NCI-H2107 treated with DMSO at 0.1 percent for 48 hours (cell line): ENCODE results near the gene HOXB1.

Experiments
- DNase-seq: peaks from one replicate; lab custom pipeline; 2025; ENCODE audit not compliant: unreplicated experiment; lab: John Stamatoyannopoulos, UW

The HOXB1 gene

DNA sequence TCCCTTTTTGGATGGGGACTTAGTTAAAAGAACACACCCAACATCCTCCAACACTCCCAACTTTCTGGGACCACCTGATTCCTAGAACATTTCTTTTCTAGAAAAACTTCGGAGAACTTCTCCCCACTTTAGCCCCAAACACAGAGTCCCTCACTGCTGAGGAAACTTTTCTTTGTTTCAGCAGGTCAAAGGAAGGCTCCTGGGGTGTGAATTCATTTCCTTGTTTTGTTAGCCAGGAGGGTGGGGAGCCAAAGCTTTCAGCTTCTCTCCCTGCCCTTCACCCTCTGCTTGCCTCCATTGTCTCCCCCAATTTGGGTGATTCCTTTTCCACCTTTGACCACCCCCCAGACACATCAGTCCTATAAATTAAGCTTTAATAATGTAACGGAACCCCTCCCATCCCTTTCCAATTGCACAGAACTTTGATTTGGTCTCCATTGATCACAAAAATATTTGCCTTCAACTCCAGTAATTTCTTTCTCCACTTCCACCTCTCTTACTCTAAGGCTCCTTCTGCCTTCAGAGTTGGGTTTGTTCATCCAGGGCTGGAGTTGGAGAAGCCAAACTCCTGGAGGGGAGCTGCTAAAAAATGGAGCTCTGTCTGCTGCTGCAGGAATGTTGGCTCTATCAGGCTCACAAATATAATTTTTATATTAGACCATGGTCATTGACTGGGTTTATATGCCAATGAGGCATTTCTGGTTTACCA is 37.0 kb upstream of the HOXB1 start:
- no peak for DNase-seq

DNA sequence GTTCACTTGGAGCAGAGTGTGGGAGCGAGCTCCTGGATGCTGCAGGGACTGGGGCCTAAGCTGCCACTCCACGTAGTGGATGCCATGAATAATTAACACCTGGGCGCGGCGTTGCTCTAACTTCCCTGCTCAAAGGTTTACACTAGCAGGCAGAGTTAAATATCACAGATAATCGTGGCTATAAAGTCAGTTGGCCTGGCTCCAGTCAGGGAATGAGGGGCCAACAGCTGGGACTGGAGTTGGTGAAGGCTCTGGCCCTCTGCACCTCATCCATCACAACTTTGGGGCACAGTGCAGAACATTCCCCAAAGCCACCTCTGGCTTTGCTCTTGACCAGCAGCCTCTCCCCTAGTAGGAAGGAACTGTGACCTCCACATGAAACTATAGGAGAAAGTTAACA is 36.4 kb upstream of the HOXB1 start:
- no peak for DNase-seq

GRCh38 chr17:48566717-48567116 is 35.9 kb upstream of the HOXB1 start:
- DNase-seq, result no peak

- no peak for DNase-seq
Measured at GRCh38 chr17:48565925-48566710, 35.3 kb upstream of the HOXB1 start.

DNA sequence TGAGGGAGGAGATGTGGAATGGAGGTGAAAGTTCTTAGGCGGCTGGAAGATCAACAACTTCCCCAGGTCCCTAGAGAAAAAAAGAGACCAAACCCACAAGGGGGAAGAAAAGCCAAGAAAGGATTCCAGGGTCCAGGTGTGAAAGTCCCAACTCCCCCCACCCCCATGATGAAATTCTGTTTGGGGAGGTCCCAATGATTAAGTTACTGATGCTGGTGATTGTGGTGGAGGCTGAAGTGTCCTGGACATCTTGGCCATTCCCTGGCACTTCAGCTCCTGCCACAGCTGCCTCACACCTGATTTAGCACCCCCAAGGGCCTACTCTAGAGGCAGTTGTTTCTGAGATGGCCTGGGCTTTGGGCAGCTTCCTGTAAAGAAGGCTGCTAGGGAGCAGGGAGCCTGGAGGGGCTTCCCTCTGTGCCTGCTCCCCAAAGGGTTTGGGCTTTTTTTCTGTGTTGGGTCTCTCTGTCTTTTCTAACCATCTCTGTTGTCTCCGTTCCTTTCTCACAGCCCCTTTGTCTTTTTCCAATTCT is 34.3 kb upstream of the HOXB1 start:
- no peak for DNase-seq

DNA sequence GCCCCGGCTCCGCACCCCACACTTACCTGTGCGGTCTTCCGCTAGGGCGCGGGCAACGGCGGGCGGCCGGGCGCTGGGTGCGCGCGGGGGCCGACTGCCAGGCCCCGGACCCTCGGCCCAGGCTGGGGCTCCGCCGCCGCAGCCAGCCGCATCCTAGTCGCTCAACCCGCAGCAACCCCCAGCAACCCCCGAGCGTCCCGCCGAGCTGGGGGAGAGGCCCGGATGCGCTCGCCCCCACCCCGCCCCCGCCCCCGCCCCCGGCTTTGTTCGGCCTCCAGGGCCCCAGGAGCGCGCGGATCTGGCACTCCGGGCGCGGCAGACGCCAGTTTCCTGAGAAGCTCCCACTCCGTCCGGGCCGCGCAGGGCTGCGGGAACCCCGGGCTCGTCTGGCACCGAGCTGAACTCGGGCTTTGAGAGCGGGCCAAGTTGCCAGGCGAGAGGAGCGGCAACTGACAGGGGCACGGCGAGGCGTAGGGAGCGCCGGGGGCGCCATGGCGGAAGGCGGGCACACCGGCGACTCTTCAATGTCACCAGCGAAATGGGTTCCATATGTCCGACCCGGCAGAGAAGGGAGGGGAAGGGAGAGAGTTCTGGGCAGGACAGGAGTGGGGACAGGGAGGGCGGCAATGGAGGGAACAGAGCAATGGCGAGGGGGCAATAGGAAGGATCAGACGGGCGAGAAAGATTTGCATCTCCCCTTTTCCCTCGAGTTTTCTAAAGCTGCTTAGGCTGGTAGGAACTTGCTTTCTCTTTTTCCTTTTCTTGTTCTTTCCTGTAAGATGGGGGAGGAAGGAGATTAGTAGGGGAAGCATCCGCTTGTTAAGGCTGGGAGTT is 33.6 kb upstream of the HOXB1 start:
- DNase-seq, result no peak

- no peak for DNase-seq
Measured at GRCh38 chr17:48563867-48564187, 33.0 kb upstream of the HOXB1 start.

DNA sequence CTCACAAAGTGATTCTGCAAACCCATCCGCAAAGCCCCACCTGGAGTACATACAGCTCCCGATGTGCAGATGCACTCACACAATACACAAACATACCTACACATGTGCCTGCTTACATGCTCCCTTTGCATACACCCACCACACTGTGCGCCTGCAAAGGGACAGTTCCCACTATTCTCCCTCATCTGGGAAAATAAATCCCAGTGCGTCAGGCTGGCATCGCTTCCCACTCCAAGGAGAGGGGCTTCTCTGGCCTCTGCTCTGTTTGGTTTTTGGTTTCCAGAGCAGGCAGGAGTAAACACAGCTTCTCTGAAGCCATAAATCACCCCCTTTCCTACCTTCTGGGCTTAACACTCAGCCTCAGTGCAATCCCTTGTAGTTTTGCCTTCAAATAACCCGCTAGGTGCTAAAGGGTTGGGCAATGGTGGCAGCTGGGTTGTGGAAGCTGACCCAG is 32.6 kb upstream of the HOXB1 start:
- no peak for DNase-seq

DNA sequence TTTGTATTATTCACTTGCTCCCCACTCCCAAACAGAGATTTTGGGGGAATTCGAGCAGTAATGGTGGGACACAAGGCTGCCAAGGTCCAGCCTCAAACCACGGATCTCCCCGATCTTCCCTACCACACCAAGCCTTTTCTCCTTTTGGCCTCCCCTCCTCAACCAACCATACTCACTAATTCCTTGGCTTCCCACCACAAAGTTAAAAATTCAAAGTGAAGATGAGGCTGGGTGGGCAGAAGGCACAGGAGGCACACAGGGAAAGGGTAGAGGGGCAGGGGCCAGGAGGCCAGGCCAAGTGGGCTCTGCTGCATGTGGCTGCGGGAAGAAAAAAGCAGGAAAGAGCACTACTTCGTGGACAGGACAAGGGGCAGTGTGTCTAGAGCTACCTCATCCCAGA is 32.1 kb upstream of the HOXB1 start:
- DNase-seq, result no peak

DNA sequence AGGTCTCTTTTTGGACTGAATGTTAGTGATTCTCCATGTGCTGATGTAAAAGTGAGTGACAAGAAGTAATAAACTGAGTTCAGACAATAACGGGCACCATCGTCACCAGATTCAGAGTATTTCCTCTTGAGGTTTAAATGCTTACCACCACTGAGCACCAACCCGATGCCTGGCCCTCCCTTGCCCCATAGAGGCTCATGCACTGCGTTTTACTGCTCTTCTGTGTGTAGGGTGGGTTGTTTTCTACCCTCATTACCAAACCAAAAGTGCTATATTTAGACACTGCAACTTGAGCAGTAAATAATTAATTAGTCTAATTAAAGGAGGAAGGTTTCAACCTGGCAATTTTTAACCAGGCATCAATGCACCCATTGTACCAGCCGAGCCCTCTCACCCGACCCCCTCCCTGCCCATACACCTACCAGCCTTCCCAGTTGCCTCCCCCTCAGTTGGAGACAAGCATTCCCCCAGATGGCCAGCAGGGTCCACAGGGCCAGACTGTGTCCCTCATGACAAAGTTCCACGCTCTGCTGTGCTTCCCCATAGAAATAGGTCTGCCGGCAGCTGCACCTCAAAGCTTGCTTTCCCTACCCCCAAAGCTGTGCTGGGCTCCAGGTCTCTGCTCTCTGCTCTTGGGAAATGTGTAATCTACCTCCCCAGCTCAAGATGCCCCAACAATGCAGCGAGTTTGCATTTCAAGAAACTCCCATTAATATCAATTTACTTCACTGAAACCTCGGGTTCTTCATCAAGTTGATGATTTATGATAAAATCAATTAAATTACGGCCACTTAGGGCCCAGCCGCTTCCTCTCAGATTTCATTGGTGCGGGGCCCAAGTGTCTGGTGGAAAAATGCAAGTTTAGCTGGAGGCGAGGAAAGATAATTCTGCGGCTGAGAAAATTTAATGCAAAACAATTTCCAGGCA is 31.3 kb upstream of the HOXB1 start:
- no peak for DNase-seq

GRCh38 chr17:48559840-48560817 is 29.3 kb upstream of the HOXB1 start:
- DNase-seq, result no peak

DNA sequence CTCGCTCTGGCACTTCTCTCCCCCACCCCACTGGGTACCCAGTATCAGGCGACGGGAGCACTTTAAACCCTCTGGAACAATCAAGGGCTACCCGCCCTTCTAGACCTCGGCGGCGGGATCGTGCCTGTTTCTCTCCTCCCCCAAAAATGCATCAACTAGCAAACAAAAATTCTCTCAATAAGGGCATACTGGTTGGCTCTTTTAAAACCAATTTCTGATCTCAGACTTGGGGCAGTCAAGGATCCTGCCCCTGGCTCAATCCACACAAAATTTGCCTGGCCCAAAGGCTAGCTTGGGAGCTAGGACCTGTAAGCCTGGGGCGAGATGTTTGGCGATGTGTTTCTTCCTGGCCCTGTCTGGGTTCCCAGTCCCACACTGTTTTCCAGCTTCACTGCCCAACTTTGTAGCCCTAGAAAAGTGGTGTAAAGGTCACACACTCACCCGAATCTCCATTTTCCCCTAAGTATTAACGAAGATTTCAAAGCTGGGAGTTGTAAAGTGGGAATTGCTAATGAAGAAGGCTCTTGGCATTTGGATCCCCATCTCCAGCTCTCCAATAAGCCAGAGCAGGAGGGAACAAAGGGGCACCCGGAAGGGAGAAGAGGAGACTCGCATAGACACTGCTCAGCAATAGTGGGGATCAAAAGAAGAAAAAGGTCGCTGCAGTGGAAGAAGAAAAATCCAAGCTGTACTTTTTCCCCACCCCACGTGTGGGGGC is 28.5 kb upstream of the HOXB1 start:
- no peak for DNase-seq

- DNase-seq, result no peak
Measured at GRCh38 chr17:48558831-48559121, 28.0 kb upstream of the HOXB1 start.

DNA sequence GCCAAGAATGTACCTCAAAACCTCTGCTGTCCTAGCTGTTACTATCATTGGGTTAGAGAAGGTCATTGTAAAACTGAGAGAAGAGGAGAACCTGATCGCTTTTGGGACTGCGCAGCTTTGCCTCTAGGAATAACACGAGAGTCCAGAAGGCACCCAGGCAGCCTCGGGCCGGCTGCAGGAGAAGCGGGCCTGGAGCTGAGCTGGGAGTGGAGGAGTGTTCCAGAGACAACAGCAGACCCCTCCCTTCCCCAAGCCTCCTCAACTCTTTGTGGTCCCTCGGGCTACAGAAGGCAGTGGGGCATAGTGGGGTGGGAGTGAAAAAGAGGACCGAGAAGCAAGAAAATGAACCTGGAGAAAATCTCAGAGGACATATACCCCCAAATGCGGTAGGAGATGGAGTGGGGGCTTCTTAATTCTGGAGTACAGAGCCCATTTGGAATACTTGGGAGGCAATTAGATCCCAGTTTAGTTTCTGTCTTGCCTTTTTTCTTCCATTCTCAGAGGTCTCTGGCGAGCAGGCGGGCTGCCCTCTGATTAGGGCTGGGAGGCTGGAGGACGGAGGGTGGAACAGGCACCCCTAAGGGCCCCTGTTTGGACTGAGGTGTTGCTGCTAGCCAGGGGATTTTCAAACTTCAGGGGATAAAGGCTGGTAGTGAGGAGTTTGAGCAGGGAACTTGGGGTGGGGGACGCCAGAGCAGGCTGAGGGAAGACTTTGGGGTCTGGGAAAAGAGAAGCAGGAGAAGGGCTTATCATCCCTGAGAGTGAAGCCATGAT is 27.4 kb upstream of the HOXB1 start:
- DNase-seq, result no peak

DNA sequence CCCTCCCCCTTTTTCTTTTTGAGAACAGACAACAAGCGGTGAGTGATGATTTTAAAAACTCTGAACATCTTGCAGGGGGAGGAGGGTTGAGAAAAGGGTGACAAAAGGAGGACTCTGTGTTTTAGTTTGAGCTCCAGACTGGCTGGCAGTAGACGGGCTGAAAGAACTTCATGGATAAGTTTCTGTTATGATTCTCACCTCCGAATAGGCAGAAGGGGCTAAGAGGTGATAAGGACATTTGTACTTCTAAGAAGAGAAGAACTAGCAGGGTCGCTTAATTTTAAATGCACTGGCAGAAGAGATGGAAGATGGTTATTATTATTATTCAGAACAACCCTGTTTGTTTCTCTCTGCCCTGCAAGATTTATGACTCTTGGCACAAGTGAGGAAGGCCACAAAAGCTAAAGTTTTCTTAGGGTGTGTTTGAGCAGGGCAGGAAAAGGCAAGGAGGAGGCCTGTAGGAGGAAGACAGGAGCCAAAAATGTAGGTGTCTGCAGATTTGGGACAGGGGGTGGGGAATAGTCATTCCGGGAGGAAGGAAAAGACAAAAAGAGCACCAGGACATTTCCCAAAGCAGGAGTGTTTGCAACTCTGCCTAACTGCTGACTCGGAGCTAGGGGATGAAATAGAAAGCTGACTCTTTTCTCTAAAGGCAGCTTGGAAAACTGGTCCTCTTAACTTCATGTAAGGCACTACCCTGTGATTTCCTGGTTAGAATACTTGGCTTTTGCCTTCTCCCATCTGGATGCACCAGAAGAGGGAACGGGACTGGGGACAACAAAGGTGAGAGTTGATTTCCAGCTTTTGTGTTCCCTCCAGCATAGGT is 26.0 kb upstream of the HOXB1 start:
- no peak for DNase-seq

DNA sequence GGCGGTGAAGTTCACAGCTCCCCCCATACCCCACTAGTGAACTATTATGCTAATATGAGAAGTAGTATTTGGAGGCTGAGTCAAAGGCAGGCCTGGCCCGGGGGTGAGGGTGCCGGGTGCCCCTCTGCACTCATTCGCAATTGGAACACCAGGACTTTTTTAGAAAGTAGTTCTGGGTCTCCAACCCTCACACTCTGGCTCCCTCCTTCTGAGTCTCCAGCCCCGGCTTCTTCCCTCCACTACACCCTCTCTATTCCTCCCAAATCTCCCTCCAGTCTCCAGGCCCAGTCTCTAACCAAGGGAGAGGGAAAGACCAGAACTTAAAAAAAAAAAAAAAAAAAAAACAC is 25.4 kb upstream of the HOXB1 start:
- no peak for DNase-seq
